ENCODE data around the gene NEMF. TPM values are rescaled to one million over a fixed set of nuclear protein-coding genes. Genes with fewer than 3 reads are reported as not detected.
"Not testable (repeated sequence)": the region's sequence is repeated elsewhere in the genome, so short reads cannot be mapped to it uniquely, and the experiment has no call there.

NEMF gene
- total RNA-seq, 4 donors from 2014 or later: 43.6 to 91.3 (median 68.6) TPM

DNA sequence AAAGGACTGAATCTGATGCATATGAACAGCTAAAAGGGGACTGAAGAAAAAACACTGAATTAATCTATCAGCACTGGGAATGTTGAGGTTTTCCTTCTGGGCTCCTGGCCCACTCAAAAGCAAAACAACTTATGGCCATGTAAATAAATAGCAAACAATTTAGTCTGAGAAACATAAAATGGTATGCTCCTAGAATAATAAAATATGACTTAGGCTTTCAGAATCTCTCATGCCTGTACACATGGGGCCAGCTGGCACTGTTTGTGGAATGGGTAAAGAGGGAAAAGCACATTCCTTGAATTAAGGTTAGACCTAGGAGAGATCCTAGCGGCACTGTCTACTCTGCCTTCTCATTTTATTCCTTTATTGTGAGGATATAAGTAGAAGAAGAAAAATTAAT, 78.5 kb downstream of the NEMF start:
- H3K27me3 ChIP-seq: no peaks in the 10 kb centered on the region
- ATAC-seq: no peak
- TF ChIP-seq, protein P1, sequence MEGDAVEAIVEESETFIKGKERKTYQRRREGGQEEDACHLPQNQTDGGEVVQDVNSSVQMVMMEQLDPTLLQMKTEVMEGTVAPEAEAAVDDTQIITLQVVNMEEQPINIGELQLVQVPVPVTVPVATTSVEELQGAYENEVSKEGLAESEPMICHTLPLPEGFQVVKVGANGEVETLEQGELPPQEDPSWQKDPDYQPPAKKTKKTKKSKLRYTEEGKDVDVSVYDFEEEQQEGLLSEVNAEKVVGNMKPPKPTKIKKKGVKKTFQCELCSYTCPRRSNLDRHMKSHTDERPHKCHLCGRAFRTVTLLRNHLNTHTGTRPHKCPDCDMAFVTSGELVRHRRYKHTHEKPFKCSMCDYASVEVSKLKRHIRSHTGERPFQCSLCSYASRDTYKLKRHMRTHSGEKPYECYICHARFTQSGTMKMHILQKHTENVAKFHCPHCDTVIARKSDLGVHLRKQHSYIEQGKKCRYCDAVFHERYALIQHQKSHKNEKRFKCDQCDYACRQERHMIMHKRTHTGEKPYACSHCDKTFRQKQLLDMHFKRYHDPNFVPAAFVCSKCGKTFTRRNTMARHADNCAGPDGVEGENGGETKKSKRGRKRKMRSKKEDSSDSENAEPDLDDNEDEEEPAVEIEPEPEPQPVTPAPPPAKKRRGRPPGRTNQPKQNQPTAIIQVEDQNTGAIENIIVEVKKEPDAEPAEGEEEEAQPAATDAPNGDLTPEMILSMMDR (IDR thresholded peaks at IDR 0.05): no peak
- TF ChIP-seq POLR2A (IDR thresholded peaks at IDR 0.05) (no peak), EP300 (IDR thresholded peaks at IDR 0.05) (no peak), POLR2AphosphoS5 (IDR thresholded peaks at IDR 0.05) (no peak)
- peaks cover 0 to 31% (median 18%) of the 10 kb centered on the region in 3 donors for H3K4me1 ChIP-seq
- no peaks in the 10 kb centered on the region for H3K9me3 ChIP-seq
- peaks cover 8 to 74% of the 10 kb centered on the region in 2 donors for H3K36me3 ChIP-seq
- H3K4me3 ChIP-seq: no peak overlapping the region
- H3K27ac ChIP-seq: no peak overlapping the region
- WGBS, 2 donors (ENCODE audit: low coverage in 1 of 2): 85 to 100% methylated on average over 1 of the region's 1 CpG

DNA sequence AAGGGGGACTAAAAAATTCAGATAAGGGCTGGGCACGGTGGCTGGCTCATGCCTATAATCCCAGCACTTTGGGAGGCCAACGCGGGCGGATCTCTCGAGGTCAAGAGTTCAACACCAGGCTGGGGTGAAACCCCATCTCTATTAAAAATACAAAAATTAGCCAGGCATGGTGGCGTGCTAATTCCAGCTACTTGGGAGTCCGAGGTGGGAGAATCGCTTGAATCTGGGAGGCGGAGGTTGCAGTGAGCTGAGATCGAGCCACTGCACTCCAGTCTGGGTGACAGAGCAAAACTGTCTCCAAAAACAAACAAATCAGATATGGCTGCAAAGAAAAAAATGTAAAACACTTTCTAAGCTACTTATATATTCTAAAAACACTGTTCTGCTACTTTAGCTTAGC, 80.9 kb downstream of the NEMF start:
- H3K27me3 ChIP-seq: not testable (repeated sequence)

DNA sequence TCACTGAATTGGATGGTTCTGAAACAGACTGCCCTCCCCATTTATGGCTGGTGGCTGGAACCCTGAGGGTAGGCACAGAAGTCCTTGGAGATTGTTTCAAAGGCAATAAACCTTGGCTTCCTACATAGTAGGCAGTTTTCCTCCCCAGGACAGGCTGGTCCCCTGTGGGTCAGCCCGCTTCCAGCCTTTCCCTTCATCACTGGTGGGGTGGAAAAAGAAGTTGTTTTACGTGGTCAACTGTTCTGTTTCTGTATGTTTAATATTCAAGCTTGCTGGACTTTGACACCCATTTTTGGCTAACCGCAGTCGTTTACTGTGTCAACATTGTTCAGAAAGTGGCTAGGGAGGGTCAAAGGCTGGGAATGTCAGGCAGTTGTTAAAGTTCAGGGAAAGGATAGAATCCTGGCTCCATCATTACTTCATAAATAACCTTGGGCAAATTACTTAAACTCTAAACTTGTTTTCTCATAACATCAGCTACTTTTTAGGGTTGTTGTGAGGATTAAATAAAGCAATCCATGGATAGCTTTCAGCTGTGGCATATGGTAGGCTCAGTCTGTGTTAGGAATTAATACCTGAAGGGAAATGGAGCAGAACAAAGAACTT, 82.3 kb downstream of the NEMF start:
- TF ChIP-seq, protein P1 (IDR thresholded peaks at IDR 0.05): no peak
- no peak for TF ChIP-seq POLR2A (IDR thresholded peaks at IDR 0.05)
- no peak for TF ChIP-seq EP300 (IDR thresholded peaks at IDR 0.05)
- TF ChIP-seq POLR2AphosphoS5 (IDR thresholded peaks at IDR 0.05): no peak
- H3K27ac ChIP-seq: peak overlapping the region in 3 of 4 donors; percentile 1 to 98 (median 97)
- no peaks in the 10 kb centered on the region for H3K27me3 ChIP-seq
- H3K4me3 ChIP-seq: peak overlapping the region in 1 of 2 donors; percentile 98
- no peaks in the 10 kb centered on the region for H3K9me3 ChIP-seq
- peaks cover 4 to 36% of the 10 kb centered on the region in 2 donors for H3K36me3 ChIP-seq
- H3K4me1 ChIP-seq: peaks cover 0 to 42% (median 23%) of the 10 kb centered on the region in 3 donors
- no peak for ATAC-seq
- WGBS, 2 donors (ENCODE audit: low coverage in 1 of 2): 55 to 74% methylated on average over 2 to 4 of the region's 4 CpGs

More for the DNA sequence above, 80.9 kb downstream of the NEMF start:
- not testable (repeated sequence) for H3K4me3 ChIP-seq, H3K27ac ChIP-seq, H3K9me3 ChIP-seq, ATAC-seq
- H3K4me1 ChIP-seq: peaks cover 0 to 39% (median 22%) of the 10 kb centered on the region in 3 donors
- peaks cover 8 to 50% of the 10 kb centered on the region in 2 donors for H3K36me3 ChIP-seq
- 87 to 90% methylated on average over 10 of the region's 10 CpGs for WGBS, 2 donors (ENCODE audit: low coverage in 1 of 2)

DNA sequence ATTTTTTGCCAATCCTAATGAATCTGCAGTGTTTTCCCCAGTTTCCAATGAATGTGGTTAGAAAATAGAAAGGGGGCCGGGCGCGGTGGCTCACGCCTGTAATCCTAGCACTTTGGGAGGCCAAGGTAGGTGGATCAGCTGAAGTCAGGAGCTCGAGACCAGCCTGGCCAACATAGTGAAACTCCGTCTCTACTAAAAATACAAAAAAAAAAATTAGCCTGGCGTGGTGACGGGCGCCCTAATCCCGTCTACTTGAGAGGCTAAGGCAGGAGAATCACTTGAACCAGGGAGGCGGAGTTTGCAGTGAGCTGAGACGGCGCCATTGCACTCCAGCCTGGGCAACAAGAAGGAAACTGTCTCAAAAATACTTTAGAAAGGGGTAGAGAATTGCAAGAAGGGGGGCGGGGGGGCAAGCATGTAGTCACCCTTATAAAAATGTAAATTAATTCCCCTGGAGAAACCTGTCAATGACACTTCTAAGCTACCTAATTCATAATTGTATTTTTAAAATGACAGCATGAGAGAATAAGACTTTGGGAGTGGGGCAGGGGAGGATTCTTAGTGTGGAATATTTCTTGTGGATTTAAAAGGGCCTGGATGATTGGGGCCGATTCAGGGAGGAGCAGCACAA, 82.9 kb downstream of the NEMF start:
- 62 to 64% methylated on average over 5 to 10 of the region's 15 CpGs for WGBS, 2 donors (ENCODE audit: low coverage in 1 of 2)
- H3K36me3 ChIP-seq: peaks cover 0 to 30% of the 10 kb centered on the region in 2 donors
- peaks cover 0 to 42% (median 23%) of the 10 kb centered on the region in 3 donors for H3K4me1 ChIP-seq
- no peaks in the 10 kb centered on the region for H3K9me3 ChIP-seq
- H3K4me3 ChIP-seq: peak overlapping the region in 1 of 2 donors; percentile 98
- TF ChIP-seq POLR2AphosphoS5 (IDR thresholded peaks at IDR 0.05): no peak
- no peak for TF ChIP-seq POLR2A (IDR thresholded peaks at IDR 0.05)
- no peak for TF ChIP-seq EP300 (IDR thresholded peaks at IDR 0.05)
- TF ChIP-seq, protein P1 (IDR thresholded peaks at IDR 0.05): no peak
- H3K27me3 ChIP-seq: no peaks in the 10 kb centered on the region
- no peak for ATAC-seq
- peak overlapping the region in 2 of 4 donors; percentile 97 to 98 for H3K27ac ChIP-seq

DNA sequence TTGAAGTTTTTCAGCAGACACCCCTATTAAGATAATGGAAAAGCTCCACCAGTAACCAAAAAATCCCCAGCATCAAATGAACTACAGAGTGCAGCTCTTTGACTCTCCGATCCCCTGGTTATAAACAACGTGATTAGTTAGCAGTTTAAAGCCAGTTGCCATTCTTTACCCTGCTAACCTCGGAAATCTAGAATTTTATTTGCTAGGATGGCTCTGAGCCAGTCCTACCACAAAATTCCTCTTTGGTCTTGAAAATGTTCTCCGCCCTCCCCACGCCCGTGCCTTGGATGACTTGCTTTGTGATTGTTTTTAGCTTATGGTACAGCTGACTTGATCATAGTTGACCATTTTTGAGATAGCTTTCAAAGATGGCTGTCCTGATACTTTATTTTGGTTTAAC, 83.4 kb downstream of the NEMF start:
- no peaks in the 10 kb centered on the region for H3K9me3 ChIP-seq
- H3K4me3 ChIP-seq: peak overlapping the region; percentile 87 to 98
- no peak for TF ChIP-seq EP300 (IDR thresholded peaks at IDR 0.05)
- TF ChIP-seq, protein P1 (IDR thresholded peaks at IDR 0.05): no peak
- no peak for TF ChIP-seq POLR2AphosphoS5 (IDR thresholded peaks at IDR 0.05)
- no peak for TF ChIP-seq POLR2A (IDR thresholded peaks at IDR 0.05)
- H3K36me3 ChIP-seq: peaks cover 0 to 25% of the 10 kb centered on the region in 2 donors
- H3K4me1 ChIP-seq: peaks cover 0 to 42% (median 23%) of the 10 kb centered on the region in 3 donors
- H3K27me3 ChIP-seq: no peaks in the 10 kb centered on the region
- peak overlapping the region; percentile 90 to 98 (median 96) for H3K27ac ChIP-seq
- ATAC-seq: no peak
- 16 to 48% methylated on average over 5 to 6 of the region's 6 CpGs for WGBS, 2 donors (ENCODE audit: low coverage in 1 of 2)

Data from gastroesophageal sphincter (tissue), 4 donors.